Measurements from ENCODE around the gene CBX2. TPM values are rescaled to one million over a fixed set of nuclear protein-coding genes. Genes with fewer than 3 reads are reported as not detected.
"Not testable (repeated sequence)": the region's sequence is repeated elsewhere in the genome, so short reads cannot be mapped to it uniquely, and the experiment has no call there.

CBX2 gene
- total RNA-seq, 1 donor from 2014 or later = 3.5 TPM

- intact Hi-C loops (cut with DNase I) = no loop called here
- DNase-seq (ENCODE audit: low spot score) = no peak
Measured at GRCh38 chr17:79760197-79760906, 17.6 kb upstream of the CBX2 start.

GRCh38 chr17:79761894-79762589 lies 15.9 kb upstream of the CBX2 start:
- DNase-seq (ENCODE audit: low spot score) = no peak
- intact Hi-C loops (cut with DNase I) = no loop called here

- DNase-seq (ENCODE audit: low spot score) = no peak
- intact Hi-C loops (cut with DNase I) = no loop called here
Measured at GRCh38 chr17:79765708-79766107, 12.2 kb upstream of the CBX2 start.

- no peak for DNase-seq (ENCODE audit: low spot score)
- intact Hi-C loops (cut with DNase I) = no loop called here
Measured at GRCh38 chr17:79769570-79770506, 8.1 kb upstream of the CBX2 start.

GRCh38 chr17:79771276-79771675 lies 6.7 kb upstream of the CBX2 start:
- intact Hi-C loops (cut with DNase I) = no loop called here
- no peak for DNase-seq (ENCODE audit: low spot score)

- intact Hi-C loops (cut with DNase I) = not testable (repeated sequence)
Measured at GRCh38 chr17:79772726-79773125, 5.2 kb upstream of the CBX2 start.

GRCh38 chr17:79774561-79774975 lies 3.4 kb upstream of the CBX2 start:
- no peak for DNase-seq (ENCODE audit: low spot score)
- intact Hi-C loops (cut with DNase I) = no loop called here

More at GRCh38 chr17:79772726-79773125, 5.2 kb upstream of the CBX2 start:
- DNase-seq (ENCODE audit: low spot score) = not testable (repeated sequence)

- no peak for DNase-seq (ENCODE audit: low spot score)
- intact Hi-C loops (cut with DNase I) = loop anchor here (5.0 kb wide), 1 partner anchor 67 kb away; no protein-coding TSS in a partner anchor
Measured at GRCh38 chr17:79775632-79776031, 2.3 kb upstream of the CBX2 start.

GRCh38 chr17:79776376-79777119 lies 1.4 kb upstream of the CBX2 start:
- DNase-seq (ENCODE audit: low spot score) = no peak
- intact Hi-C loops (cut with DNase I) = loop anchor here (5.0 kb wide), 1 partner anchor 66 kb away; no protein-coding TSS in a partner anchor

- intact Hi-C loops (cut with DNase I) = loop anchor here (5.0 kb wide), 1 partner anchor 65 kb away; no protein-coding TSS in a partner anchor
- no peak for DNase-seq (ENCODE audit: low spot score)
Measured at GRCh38 chr17:79777120-79777893, 641 bp upstream of the CBX2 start.

GRCh38 chr17:79778504-79779083 lies 646 bp downstream of the CBX2 start:
- intact Hi-C loops (cut with DNase I) = loop anchor here (5.0 kb wide), 1 partner anchor 64 kb away; no protein-coding TSS in a partner anchor

GRCh38 chr17:79779084-79779529 lies 1.2 kb downstream of the CBX2 start:
- no peak for DNase-seq (ENCODE audit: low spot score)
- intact Hi-C loops (cut with DNase I) = loop anchor here (5.0 kb wide), 1 partner anchor 63 kb away; no protein-coding TSS in a partner anchor

More at GRCh38 chr17:79778504-79779083, 646 bp downstream of the CBX2 start:
- no peak for DNase-seq (ENCODE audit: low spot score)

- no peak for DNase-seq (ENCODE audit: low spot score)
- intact Hi-C loops (cut with DNase I) = loop anchor here (5.0 kb wide), 1 partner anchor 62 kb away; no protein-coding TSS in a partner anchor
Measured at GRCh38 chr17:79779661-79780365, 1.9 kb downstream of the CBX2 start.

- intact Hi-C loops (cut with DNase I) = no loop called here
- no peak for DNase-seq (ENCODE audit: low spot score)
Measured at GRCh38 chr17:79781012-79781650, 3.2 kb downstream of the CBX2 start.

GRCh38 chr17:79781736-79782575 lies 4.0 kb downstream of the CBX2 start:
- DNase-seq (ENCODE audit: low spot score) = no peak
- intact Hi-C loops (cut with DNase I) = no loop called here

GRCh38 chr17:79783891-79784290 lies 5.9 kb downstream of the CBX2 start:
- DNase-seq (ENCODE audit: low spot score) = no peak
- intact Hi-C loops (cut with DNase I) = no loop called here
